Measurements from ENCODE around the gene CMSS1. TPM values are rescaled to one million over a fixed set of nuclear protein-coding genes. Genes with fewer than 3 reads are reported as not detected.
A peak's percentile ranks its signal among the peaks of the same experiment; 100 is the strongest.

CMSS1 gene
- total and polyA plus RNA-seq, 8 donors: 14.4 to 29.9 (median 15.9) TPM

- FAIRE-seq: no peak
- no peaks in the 10 kb centered on the region for H3K4me1 ChIP-seq
- H3K36me3 ChIP-seq: no peaks in the 10 kb centered on the region
- no peak for ATAC-seq
- no peaks in the 10 kb centered on the region for H3K27me3 ChIP-seq
- no peak for TF ChIP-seq CTCF (IDR thresholded peaks at IDR 0.05)
- no peak for DNase-seq
- 81 to 84% methylated on average over 7 of the region's 7 CpGs for WGBS, 2 donors
- no peak overlapping the region for H3K4me3 ChIP-seq
- no peaks in the 10 kb centered on the region for H3K9me3 ChIP-seq
- no peak overlapping the region for H3K27ac ChIP-seq
- intact Hi-C loops (cut with DNase I): loop anchor here in 2 of 3 donors (10.0 kb wide), 2 partner anchors 194 to 226 kb away; no protein-coding TSS in a partner anchor
These were observed 243.2 kb downstream of the CMSS1 start for GRCh38 chr3:100060685-100061484.

- no peaks in the 10 kb centered on the region for H3K36me3 ChIP-seq
- no peaks in the 10 kb centered on the region for H3K9me3 ChIP-seq
- no peak overlapping the region for H3K27ac ChIP-seq
- ATAC-seq: no peak
- no peak overlapping the region for H3K4me3 ChIP-seq
- WGBS, 2 donors: 66 to 82% methylated on average over 4 of the region's 4 CpGs
- H3K4me1 ChIP-seq: no peaks in the 10 kb centered on the region
- H3K27me3 ChIP-seq: no peaks in the 10 kb centered on the region
- FAIRE-seq: no peak
- no peak for DNase-seq
- intact Hi-C loops (cut with DNase I): loop anchor here in 2 of 3 donors (10.0 kb wide), 2 partner anchors 192 to 228 kb away; no protein-coding TSS in a partner anchor
- TF ChIP-seq CTCF (IDR thresholded peaks at IDR 0.05): no peak
These were observed 245.0 kb downstream of the CMSS1 start for GRCh38 chr3:100062665-100063064.

GRCh38 chr3:100063929-100064461 lies 246.3 kb downstream of the CMSS1 start:
- intact Hi-C loops (cut with DNase I): loop anchor here in 2 of 3 donors (10.0 kb wide), 2 partner anchors 191 to 229 kb away; no protein-coding TSS in a partner anchor

GRCh38 chr3:100067589-100067988 lies 249.9 kb downstream of the CMSS1 start:
- DNase-seq: no peak
- TF ChIP-seq CTCF (IDR thresholded peaks at IDR 0.05): no peak
- no peaks in the 10 kb centered on the region for H3K9me3 ChIP-seq
- intact Hi-C loops (cut with DNase I): loop anchor here in 2 of 3 donors (10.0 kb wide), 2 partner anchors 187 to 233 kb away; no protein-coding TSS in a partner anchor
- ATAC-seq: peak in 1 of 4 donors; percentile 42
- no peak overlapping the region for H3K4me3 ChIP-seq
- H3K27ac ChIP-seq: no peak overlapping the region
- H3K36me3 ChIP-seq: no peaks in the 10 kb centered on the region
- no peak for FAIRE-seq
- H3K4me1 ChIP-seq: no peaks in the 10 kb centered on the region
- no peaks in the 10 kb centered on the region for H3K27me3 ChIP-seq

More at GRCh38 chr3:100063929-100064461, 246.3 kb downstream of the CMSS1 start:
- FAIRE-seq (no peak), ATAC-seq (no peak), DNase-seq (no peak)
- WGBS, 2 donors: 79 to 84% methylated on average over 7 of the region's 7 CpGs
- TF ChIP-seq CTCF (IDR thresholded peaks at IDR 0.05): no peak
- H3K4me3 ChIP-seq: no peak overlapping the region
- no peaks in the 10 kb centered on the region for H3K9me3 ChIP-seq
- H3K4me1 ChIP-seq: no peaks in the 10 kb centered on the region
- no peaks in the 10 kb centered on the region for H3K27me3 ChIP-seq
- H3K36me3 ChIP-seq: no peaks in the 10 kb centered on the region
- no peak overlapping the region for H3K27ac ChIP-seq
